ELR (cell line): Measurements from ENCODE around the gene FNDC3B.

Experiments used
- DNase-seq: peaks from one replicate; pipeline ENCODE4 v3.0.0-alpha.2; 2015; ENCODE audit warnings: low read depth

FNDC3B gene

DNA sequence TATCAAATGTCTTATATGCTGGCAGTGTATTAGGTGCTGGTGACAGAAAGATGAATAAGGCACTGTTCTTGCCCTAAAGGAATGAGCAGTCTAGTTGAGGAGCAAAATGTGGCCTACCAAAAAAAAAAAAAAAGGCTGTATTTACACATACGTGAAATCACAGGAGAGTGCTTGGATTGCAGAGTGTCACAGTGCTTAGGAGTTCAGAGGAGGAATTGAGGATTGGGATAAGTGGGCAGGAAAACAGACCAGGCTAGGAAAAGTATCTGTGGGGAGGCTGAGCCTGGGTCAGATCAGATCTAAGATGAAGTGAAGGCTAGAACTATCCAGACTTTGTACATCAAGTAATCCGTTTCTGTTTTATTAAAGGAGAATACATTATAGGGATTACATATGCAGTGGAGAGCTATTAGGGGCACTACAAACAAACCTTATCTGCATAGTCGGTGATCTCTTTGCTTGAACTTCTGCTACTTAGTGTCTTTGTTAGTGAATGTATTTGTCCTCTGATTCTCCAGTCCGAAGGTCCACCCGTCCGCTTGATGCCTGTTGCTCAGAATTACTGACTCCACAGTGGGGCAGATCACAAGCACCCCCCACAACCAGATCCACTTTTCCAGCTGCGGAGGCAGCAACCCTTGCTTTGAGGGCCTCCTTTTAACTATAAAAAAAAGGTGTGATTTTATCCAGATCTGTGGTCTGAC is 80.0 kb downstream of the FNDC3B start:
- no peak for DNase-seq

DNA sequence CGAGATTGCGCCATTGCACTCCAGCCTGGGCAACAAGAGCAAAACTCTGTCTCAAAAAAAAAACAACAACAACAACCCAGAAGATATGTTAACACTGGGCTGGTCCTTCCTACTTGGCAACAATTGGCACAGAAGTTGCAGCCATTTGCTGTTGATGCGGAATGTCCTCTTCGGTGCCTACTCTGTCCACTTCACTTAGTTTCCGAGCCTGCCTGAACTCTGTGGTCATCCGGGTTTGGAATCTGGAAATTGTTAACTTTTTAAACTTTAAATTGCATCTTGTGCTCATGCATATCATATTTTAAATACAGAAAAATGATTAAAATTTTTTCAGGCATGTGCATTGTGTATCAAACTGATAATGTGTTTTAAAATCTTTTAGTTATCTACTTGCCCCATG is 81.5 kb downstream of the FNDC3B start:
- DNase-seq = no peak

DNA sequence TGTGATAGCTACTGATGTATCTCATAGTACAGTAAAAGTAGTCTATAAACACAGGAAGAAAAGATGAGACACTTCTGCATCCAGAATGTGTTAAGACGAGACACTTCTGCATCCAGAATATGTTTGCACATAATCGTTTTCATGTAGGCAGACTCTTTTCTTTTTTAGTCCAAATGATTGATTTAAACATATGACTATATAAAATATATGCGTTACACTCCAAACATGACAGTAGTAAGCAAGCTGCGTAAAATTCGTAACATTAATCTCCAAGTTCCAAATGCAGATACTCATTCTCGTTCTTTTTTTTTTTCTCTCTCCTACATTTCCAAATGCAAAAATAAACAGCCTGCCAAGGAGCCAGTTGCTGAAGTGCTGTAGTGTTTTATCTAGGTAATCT is 82.6 kb downstream of the FNDC3B start:
- DNase-seq = no peak

DNA sequence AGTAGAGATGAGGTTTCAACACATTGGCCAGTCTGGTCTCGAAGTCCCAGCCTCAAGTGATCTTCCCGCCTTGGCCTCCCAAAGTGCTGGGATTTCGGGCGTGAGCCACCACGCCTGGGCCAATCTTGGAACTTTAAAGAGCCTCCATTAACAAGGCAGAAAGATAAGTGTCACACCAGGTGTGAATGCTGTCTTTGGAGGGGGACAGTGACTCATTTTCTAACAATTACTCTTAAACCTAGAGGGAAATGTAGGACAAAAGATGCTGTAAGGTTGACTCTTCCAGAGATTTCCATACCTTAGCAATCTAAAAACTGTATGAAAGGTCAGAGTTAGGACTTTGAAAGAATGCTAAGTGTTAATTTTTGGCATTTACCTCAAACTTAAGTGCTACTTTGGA is 84.9 kb downstream of the FNDC3B start:
- DNase-seq = no peak

DNA sequence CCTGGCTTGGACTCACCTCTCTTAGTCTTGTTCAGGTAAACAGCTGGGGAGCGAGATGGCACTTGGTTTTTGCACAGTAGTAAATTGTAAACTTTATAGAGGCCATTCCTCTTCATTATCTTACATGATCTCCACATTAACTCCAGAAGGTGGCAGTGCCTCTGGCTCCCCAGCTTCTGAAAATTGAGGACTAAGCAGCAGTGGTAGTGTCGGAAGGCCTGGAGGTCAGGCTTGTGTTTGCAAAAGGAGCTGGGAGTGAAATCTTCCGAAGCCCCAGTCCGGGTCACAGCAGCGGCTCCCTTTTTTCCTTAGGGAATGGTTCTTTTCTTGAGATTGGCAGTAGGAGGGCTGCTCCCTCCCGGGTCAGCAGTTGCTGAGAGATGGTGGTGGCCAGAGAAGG is 85.7 kb downstream of the FNDC3B start:
- DNase-seq = no peak

DNA sequence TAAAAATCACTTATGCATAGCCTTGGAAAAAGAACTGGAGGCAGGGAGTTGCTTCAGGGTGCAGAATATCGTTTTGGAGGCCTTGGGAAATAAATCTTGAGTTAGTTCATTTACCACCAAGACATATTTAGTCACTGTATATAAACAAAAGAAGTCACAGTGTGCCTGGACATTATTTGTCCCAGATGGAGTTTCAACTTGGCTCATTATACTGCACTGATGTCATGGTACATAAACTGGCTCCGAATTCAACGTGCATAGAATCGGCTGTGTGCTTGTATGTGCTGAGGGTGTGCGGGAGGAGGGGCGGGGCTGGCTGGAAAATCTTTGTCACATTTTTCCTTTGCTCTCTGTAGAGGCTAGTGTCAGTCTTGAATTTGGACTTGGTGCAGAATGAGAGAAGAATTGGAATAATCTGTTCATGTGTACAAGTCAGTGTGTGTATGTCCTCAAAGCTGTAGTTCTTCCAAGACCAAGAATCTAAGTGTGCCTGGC is 86.6 kb downstream of the FNDC3B start:
- DNase-seq = peak; percentile 55

DNA sequence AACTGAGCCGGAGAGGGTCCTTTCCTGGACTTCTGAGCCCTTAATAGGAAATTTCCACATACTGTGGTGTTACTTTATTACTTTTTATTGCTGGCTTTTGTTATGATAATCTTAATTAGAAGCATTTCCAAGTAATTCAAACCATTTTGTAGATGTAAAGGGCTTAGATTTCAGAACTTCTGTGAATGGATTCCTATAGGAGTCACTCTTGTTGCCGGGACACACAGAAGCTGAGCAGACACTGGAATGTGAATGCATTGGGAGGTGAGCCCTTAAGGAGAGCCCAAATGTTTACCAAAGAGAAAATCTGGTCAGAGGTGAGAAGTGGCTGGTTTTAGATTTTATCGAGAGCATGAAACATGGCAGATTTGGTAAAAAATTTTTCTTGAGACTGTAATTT is 87.4 kb downstream of the FNDC3B start:
- no peak for DNase-seq

DNA sequence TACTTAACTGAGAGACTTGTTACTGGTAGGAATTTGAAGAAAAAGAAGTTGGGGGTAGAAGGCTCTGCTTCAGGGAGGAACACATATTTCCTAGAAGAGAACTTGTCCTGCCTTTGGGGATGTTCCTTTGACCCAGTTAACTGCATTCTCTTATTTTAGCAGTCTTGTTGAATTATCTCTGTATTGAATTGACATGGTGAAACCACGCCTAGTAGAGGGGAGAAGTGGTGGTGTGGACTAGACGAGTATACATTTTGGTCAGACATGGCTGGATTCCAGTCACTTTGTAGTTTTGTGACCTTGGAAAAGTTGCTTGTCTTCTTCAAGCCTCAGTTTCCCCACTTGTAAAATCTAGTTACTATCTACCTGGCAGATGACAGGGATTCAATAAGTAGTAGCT is 87.8 kb downstream of the FNDC3B start:
- no peak for DNase-seq

DNA sequence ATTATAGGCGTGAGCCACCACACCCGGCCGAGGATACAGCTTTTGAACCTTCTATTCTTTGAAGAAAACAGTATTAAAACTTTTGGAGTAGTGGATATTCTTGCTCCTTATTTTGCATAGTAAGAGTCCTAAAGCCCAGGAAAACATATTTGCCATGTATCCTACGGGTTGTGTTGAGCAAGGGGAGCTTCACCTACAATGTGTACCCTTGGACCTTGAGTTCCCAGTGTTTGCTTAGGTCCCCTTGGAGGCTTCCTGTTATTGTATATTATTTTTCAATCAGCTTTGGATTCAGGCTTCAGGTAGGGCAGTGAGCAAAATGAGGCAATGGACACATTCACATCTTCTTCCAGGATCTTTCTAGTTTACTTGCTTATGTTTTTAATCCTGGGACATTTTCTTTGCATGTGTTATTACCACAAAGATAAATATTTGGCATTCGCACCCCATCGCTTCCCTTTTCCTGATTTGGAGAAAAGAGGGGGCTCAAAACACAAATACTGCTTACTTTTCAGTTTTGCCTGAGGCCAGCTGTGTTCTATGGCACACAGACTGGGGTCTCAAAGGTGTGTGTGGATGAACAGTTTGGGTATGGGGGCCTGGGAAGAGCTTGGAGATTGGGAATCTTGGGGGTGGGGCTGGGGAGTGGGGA is 88.7 kb downstream of the FNDC3B start:
- DNase-seq = no peak

DNA sequence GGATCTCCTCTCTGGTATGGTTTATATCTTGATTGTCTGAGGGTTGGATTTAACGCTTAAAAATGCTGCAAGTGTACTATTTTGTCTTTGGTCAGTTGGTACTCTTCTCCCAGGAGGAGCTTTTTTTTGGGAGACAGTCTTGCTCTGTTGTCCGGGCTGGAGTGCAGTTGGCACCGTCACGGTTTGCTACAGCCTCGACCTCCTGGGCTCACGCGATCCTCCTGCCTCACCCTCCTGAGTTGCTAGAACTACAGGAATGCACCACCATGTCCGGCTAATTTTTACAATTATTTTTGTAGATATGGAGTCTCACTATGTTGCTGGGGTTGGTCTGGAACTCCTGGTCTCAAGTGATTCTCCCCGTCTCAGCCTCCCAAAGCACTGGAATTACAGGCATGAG is 89.5 kb downstream of the FNDC3B start:
- no peak for DNase-seq

DNA sequence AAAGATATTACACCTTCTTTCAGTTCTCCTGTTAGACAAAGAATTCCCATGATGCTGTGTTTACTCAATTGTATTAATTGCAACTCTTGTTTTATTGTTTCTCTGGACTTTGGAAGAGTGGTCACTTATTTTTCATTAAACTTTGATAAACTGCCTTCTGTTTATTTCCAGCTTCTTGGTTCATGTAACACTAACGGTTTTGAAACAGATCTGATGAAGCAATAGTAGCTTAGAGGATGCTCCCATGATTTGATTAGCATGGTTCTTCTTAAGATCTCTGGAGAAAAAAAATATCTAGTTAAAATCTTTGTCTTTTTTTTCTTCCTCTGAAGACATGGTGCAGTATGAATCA is 90.1 kb downstream of the FNDC3B start:
- DNase-seq = no peak

DNA sequence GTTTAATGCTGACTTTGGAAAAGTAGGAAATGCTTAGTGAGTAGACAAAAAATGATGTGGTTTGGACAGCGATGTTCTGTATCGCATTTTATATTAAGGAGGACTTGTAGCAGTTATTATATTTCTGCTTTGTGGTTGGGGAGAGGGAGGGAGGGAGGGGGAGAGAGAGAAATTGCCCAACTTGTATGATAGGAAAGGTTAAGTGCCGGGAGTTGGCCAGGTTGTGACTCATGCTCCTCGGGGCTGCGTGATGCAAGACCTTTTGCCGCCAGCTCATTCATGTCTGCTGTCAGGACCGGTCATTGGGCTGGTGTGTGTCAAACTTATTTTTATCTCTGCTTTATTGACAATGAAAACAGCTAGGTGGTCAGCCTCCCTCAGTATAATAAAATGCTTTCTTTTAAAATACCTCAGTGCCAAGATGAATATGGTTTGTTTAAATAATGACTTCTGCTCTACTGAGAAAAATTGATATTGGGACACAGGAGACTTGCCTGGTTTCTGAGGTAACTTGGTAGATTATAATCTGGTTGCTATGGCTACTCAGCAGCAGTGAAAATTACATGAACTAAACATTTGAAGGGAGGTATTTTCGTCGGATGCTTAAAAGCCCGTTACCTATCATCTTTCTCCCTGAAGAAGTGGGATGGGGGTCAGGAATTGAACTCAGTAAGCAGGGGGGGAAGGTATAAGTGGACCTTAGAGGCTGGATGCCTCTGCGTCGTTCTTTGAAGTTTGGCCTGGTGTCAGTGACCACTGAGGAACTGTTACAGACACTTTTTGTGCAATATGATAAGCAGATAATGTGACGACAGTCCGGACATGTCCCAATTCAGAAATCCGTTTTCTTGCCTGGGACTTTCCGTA is 90.7 kb downstream of the FNDC3B start:
- peak; percentile 99 for DNase-seq

DNA sequence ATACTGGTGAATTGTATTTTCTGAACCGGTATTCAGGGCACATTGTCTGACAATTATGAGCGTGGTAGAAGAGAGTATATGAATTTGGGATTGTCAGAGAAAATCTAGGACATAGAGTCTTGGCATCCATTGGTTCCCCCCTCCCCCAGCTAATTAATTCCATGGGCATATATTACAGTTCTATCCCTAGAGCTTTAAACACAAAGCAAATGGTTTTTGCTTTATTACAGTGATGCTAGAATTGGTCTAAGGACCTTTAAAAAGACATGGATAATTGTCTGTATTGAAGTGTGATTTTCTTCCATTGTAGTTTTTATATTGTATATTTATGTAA is 91.3 kb downstream of the FNDC3B start:
- no peak for DNase-seq

DNA sequence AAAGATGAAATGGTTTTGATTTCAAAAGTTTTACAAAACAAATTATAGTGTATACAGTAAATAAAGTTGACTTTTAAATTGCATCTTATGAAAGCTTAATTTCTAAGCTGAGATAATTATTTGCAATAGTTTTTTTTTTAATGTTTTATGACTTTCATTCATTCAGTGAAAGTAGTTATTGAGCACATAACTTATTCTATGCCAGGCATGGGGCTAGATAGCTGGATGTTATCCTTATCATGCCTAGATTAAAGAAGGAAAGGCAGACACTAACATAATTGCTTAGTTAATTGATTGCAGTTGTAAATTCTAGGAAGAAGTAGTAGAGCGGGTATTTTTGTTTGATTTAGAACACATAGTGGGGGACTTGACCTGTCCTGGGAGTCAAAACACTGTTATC is 92.4 kb downstream of the FNDC3B start:
- DNase-seq = no peak

DNA sequence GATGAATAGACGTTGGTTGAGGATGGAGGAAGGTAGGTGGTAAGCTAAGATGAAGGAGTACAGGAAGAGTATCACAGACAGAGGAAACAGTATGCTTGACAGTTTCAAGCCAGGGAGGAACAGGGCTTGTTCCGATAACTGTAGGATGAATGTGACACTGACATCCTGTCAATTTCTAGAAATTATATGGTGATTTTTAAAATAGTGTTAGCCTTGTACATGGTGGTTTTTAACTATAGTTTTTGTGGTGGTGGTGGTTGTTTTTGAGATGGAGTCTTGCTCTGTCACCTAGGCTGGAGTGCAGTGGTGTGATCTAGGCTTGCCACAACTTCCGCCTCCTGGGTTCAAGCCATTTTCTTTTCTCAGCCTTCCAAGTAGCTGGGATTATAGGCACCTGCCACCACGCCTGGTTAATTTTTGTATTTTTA is 92.8 kb downstream of the FNDC3B start:
- DNase-seq = no peak

DNA sequence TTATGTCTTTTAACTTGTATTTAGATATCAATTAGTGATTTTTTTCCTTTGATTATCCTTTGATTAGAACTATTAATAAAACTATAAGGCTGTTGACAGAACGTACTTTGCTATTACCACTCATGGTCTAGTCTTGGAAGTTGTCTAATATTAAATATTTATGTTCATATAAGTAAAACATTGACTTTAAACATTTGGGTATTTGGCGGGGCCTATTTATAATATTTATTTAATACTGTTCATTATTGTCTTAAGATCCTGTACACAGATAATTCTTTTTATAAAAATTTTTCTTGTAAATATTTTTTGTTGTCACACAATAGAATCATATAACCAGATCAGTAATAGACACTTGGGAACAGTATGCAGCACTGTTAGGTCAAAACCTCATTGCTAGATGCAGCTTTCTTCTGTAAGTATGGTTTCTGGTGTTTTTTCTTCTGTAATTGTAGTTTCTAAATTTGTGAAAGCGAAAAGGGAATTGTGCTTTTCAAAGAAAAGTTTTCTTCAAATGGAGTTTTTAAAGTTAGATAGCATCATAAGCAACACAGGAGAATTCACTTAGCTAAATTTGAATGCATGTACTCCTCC is 93.4 kb downstream of the FNDC3B start:
- no peak for DNase-seq

DNA sequence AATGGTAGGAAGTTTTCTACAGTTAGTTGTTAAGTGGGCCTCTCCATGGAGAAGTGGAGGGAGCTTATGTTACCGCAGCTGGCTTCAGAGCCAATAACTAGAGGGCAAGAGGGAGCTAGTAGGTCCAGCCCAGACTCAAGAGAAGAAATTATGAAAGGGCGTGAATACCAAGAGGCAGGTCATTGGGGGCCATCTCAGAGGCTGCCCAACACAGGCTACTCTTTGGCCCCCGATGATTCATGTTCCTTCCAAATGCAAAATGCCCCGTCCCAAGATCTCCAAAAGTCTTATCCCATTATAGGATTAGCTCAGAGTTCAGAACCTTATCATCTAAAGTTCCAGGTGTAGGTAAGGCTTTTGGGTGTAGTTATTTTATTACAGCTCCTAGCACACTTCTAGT is 94.5 kb downstream of the FNDC3B start:
- DNase-seq = no peak

DNA sequence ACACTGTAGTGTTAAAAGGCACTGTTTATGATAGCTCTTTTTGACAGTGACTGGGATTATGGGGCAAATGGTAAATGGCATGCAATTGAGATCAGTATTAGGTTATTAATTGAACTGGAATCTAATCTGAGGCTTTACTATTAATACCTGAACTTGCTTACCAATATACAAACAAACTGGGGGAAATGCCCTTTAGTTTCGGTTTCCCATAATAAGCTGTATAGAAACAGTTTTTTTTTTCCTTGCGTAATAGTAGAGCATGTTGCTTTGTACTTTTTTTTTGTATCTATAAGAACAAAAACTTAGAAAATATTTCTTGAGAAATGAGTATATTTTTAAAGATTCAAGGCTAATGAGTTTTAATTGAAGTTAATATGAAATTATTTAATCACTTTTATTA is 95.0 kb downstream of the FNDC3B start:
- DNase-seq = no peak

DNA sequence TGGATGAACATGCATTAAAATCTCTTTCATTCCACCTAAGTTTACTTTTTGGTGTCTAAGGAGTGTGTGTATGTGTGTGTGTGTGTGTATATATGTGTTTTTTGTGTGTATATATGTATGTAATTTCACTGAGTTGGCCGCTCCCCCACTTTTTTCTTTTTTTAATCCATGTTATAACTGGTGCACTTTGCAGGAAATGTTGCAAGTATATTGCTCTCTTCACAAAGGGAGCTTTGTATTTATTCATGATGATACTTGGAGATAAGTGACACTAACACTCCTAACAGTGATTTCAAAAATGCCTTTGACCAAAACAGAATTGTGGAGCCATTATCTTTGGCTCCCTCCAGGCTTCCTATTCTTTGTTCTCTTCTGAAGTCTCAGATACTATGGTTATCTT is 95.8 kb downstream of the FNDC3B start:
- DNase-seq = no peak

DNA sequence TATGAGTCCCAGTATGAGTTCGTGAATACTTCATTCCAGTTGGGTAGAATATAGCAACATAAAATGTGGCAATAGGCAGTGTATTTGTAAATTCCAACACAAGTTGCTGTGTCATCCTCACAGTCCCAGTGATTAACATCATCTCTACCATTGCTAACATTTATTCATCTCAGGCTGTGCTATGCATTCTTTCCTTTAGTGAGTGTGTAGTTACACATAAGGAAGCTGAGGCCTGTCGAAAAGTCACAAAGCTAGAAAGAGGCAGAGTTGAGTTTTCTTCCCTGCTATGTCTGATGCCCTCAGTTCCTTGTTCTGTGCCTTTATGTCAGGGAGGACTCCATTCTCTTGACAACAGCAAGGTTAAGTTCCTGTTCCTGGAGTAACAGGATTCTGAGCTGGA is 96.4 kb downstream of the FNDC3B start:
- DNase-seq = peak; percentile 72

DNA sequence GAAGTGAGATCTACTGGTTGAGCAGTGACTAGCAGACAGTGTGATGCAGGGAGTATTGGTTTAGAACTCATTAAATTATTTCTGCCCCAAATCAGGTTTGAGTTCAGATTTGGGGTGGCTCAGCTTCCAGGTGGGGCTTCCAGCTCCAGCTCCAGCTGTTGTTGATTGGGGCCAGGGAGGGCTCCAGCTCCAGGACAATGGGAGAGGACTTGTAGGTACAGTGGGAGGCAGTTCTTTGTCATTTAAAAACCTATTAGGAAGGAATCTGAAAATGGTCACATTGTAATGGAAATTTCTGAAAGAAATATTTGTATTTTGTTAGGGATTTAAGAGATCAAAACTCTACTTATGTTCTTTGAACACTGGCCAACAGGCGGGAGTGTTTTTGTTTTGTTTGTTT is 97.0 kb downstream of the FNDC3B start:
- no peak for DNase-seq

DNA sequence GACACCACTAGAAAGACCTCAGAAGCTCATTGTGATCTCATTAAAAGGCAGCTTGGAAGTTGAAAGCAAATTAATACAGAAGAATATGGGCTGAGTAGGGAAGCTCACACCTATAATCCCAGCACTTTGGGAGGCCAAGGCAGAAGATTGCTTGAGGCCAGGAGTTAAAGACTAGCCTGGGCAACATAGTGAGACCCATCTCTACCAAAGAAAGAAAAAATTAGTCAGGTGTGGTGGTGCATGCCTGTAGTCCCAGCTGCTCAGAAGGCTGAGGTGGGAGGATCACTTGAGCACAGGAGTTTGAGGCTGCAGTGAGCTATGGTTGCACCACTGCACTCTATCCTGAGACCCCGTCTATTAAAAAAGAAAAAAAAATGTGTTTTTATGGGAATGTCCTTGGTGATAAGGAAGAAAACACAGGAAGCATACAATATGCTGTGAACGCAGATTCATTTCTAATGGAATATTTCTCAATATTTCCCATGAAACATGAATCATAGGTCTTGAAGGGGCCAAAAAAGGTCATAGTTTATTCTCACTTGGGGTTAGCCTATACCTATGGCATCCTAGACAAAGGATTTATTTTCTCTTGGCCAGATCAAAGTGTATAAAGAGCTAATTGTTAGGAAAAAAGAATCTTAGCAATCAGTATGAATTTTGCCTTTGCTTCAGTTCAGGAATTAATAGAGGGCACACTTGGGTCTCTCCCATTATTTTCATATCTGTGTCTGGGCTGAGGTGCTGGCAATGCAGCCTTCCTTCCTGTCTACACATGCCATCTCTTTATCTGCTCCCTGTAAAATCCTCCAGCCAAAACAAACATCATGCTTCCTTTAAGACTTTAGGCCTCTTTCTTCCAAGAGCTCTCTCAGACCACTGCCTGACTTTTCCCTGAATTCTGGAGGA is 98.2 kb downstream of the FNDC3B start:
- peak; percentile 24 for DNase-seq
